Type B pancreatic cell (in vitro differentiated cells): ENCODE results near the gene ZNF638. TPM values are rescaled to one million over a fixed set of nuclear protein-coding genes. Genes with fewer than 3 reads are reported as not detected.

ENCODE experiments used
- DNase-seq: peaks from one replicate; pipeline ENCODE4 v3.0.0; 2021; ENCODE audit warnings: mixed read lengths; ENCODE audit not compliant: unreplicated experiment; ENCODE audit errors: extremely low spot score
- H3K27ac Mint-ChIP-seq: 2 replicates; pipeline ENCODE4 v1.8.0; 2021; ENCODE audit warnings: mild to moderate bottlenecking, mixed read lengths
- H3K27me3 Mint-ChIP-seq: 2 replicates; pipeline ENCODE4 v1.8.0; 2021; ENCODE audit warnings: mixed read lengths
- H3K36me3 Mint-ChIP-seq: 2 replicates; pipeline ENCODE4 v1.8.0; 2021; ENCODE audit warnings: mixed read lengths
- H3K4me1 Mint-ChIP-seq: one replicate; pipeline ENCODE4 v1.8.0; 2021; ENCODE audit warnings: mixed read lengths; ENCODE audit not compliant: unreplicated experiment
- H3K4me3 Mint-ChIP-seq: 2 replicates; pipeline ENCODE4 v1.8.0; 2021; ENCODE audit warnings: mild to moderate bottlenecking, mixed read lengths
- H3K9me3 Mint-ChIP-seq: 2 replicates; pipeline ENCODE4 v1.8.0; 2021; ENCODE audit warnings: mixed read lengths
- total RNA-seq: library from RNA; stranded (reverse); gene quantifications from 2 replicates; pipeline ENCODE4 v1.2.1, GENCODE V29; 2021; ENCODE audit warnings: low replicate concordance
- TF ChIP-seq, protein P1 (sequence below): fragments of 200-600 bp; sonication (generic); conservative IDR thresholded peaks from 2 replicates; pipeline ENCODE4 v1.5.0; 2021; ENCODE audit warnings: antibody characterized with exemption, mild to moderate bottlenecking

ZNF638 gene
- total RNA-seq, 1 donor from 2014 or later = 149 TPM

DNA sequence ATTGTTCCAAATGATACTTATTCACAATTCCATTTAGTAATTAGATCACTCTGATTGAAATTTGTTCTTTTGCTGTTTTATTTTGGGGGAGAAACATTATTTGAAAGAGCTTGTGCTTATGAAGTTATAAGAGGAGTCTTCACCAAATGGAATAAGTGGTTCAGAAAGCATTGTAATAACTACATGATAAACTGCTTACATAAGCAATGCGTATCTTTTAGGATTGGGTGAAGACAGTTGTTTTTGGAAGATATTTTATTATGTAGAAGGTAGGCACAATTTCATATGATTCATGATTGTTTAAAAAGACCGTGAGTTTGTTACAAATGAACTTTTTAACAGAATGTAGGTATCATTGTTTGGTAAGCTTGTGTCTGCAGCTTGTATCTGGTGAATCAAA is 14.5 kb downstream of the ZNF638 start:
- Mint-ChIP-seq H3K4me3 (no peak overlapping the region), H3K36me3 (peaks cover 39% of the 10 kb centered on the region), H3K27me3 (no peaks in the 10 kb centered on the region), H3K27ac (no peak overlapping the region), H3K4me1 (peaks cover 5% of the 10 kb centered on the region), H3K9me3 (no peaks in the 10 kb centered on the region)
- TF ChIP-seq, protein P1, sequence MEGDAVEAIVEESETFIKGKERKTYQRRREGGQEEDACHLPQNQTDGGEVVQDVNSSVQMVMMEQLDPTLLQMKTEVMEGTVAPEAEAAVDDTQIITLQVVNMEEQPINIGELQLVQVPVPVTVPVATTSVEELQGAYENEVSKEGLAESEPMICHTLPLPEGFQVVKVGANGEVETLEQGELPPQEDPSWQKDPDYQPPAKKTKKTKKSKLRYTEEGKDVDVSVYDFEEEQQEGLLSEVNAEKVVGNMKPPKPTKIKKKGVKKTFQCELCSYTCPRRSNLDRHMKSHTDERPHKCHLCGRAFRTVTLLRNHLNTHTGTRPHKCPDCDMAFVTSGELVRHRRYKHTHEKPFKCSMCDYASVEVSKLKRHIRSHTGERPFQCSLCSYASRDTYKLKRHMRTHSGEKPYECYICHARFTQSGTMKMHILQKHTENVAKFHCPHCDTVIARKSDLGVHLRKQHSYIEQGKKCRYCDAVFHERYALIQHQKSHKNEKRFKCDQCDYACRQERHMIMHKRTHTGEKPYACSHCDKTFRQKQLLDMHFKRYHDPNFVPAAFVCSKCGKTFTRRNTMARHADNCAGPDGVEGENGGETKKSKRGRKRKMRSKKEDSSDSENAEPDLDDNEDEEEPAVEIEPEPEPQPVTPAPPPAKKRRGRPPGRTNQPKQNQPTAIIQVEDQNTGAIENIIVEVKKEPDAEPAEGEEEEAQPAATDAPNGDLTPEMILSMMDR = no peak
- no peak for DNase-seq

- no peak for DNase-seq
- Mint-ChIP-seq H3K27me3 (no peaks in the 10 kb centered on the region), H3K4me3 (no peak overlapping the region), H3K36me3 (peaks cover 35% of the 10 kb centered on the region), H3K4me1 (peaks cover 6% of the 10 kb centered on the region), H3K9me3 (no peaks in the 10 kb centered on the region), H3K27ac (no peak overlapping the region)
- TF ChIP-seq, protein P1 = no peak
These were observed 15.9 kb downstream of the ZNF638 start for GRCh38 chr2:71347517-71347916.

GRCh38 chr2:71348302-71348701 is 16.7 kb downstream of the ZNF638 start:
- TF ChIP-seq, protein P1 = no peak
- H3K4me1 Mint-ChIP-seq = peaks cover 7% of the 10 kb centered on the region
- H3K36me3 Mint-ChIP-seq = peaks cover 32% of the 10 kb centered on the region
- DNase-seq = no peak
- H3K27me3 Mint-ChIP-seq = no peaks in the 10 kb centered on the region
- H3K27ac Mint-ChIP-seq = no peak overlapping the region
- no peak overlapping the region for H3K4me3 Mint-ChIP-seq
- no peaks in the 10 kb centered on the region for H3K9me3 Mint-ChIP-seq

DNA sequence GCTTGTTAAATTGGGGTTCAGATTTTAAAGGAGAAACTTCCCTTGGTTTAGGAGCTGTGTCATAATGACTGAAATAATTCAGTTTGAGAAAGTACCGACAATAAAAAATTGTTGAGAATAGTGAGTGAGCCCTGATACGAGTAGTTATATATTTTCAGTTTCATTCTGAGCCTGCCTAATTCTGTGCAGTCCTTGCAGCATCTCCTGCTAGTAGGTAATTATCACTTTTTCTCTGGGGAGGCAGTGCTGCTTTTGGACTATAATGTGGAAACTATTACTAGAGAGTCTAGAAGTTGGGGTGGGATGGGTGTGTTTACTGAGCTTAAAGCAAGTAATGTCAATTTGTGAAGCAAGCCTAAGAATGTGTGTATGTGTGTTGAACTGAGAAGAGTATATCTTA is 21.7 kb downstream of the ZNF638 start:
- H3K4me1 Mint-ChIP-seq = peaks cover 4% of the 10 kb centered on the region

GRCh38 chr2:71358931-71359671 is 27.5 kb downstream of the ZNF638 start:
- Mint-ChIP-seq H3K27me3 (no peaks in the 10 kb centered on the region), H3K9me3 (no peaks in the 10 kb centered on the region), H3K4me1 (no peaks in the 10 kb centered on the region), H3K27ac (no peak overlapping the region), H3K4me3 (no peak overlapping the region), H3K36me3 (peaks cover 44% of the 10 kb centered on the region)
- TF ChIP-seq, protein P1 = no peak
- DNase-seq = no peak

More for the DNA sequence above, 21.7 kb downstream of the ZNF638 start:
- peaks cover 34% of the 10 kb centered on the region for H3K36me3 Mint-ChIP-seq
- H3K27ac Mint-ChIP-seq = no peak overlapping the region
- TF ChIP-seq, protein P1 = no peak
- H3K9me3 Mint-ChIP-seq = no peaks in the 10 kb centered on the region
- H3K27me3 Mint-ChIP-seq = no peaks in the 10 kb centered on the region
- no peak overlapping the region for H3K4me3 Mint-ChIP-seq
- DNase-seq = no peak
